ENCODE results near the gene OTUB1.

DNA sequence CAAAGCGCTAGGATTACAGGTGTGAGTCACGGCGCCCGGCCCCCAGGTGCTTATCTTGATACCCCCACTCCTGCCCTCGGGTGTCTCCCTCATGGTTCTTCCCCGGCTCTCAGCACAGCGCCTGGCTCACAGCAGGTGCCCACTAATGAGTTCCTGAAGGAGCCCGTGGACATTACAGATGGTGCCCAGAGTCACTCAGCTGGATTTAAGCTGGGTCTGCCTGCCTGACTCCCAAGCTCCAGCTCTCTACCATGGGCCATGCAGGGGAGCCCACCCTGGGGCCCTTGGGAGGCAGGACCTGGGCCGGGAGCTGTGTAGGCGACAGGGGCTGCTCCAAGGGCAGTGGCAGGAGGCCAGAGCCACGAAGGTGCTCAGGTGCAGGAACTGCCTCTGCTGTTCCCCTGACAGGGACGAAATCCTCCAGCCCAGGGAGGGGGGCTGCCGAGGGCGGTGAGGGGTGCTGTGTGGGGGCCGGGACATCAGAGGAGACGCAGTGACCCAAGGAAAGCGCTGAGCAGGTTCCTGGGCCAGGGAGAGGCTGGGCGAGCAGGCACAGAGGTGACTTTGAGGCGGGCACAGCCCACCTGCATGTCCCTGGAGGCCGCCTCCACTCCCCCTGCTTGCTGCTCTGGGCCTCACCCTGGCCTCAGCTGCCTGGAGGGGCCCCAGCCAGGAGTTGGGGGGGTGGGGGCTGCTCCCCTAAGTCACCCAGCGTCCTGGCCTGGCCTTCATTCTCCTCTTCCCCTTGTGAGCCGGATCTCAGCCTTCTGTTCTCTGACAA, 34.9 kb downstream of the OTUB1 start:
- TF ChIP-seq, protein P1, sequence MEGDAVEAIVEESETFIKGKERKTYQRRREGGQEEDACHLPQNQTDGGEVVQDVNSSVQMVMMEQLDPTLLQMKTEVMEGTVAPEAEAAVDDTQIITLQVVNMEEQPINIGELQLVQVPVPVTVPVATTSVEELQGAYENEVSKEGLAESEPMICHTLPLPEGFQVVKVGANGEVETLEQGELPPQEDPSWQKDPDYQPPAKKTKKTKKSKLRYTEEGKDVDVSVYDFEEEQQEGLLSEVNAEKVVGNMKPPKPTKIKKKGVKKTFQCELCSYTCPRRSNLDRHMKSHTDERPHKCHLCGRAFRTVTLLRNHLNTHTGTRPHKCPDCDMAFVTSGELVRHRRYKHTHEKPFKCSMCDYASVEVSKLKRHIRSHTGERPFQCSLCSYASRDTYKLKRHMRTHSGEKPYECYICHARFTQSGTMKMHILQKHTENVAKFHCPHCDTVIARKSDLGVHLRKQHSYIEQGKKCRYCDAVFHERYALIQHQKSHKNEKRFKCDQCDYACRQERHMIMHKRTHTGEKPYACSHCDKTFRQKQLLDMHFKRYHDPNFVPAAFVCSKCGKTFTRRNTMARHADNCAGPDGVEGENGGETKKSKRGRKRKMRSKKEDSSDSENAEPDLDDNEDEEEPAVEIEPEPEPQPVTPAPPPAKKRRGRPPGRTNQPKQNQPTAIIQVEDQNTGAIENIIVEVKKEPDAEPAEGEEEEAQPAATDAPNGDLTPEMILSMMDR (conservative IDR thresholded peaks at IDR 0.05; ENCODE audit: low read length) = no peak
- no peak for TF ChIP-seq EZH2phosphoT487 (IDR thresholded peaks at IDR 0.05; ENCODE audit: borderline replicate concordance)
